PC-9 (cell line): Measurements from ENCODE around the gene ZNF215. TPM values are rescaled to one million over a fixed set of nuclear protein-coding genes. Genes with fewer than 3 reads are reported as not detected.
"Not testable (repeated sequence)": the region's sequence is repeated elsewhere in the genome, so short reads cannot be mapped to it uniquely, and the experiment has no call there.

Experiments used
- BruUV-seq: library from RNA; stranded (reverse); fragments of 400-500 nt; replicated peaks from 2 replicates; lab custom pipeline; 2021; lab: Mats Ljungman, UMichigan
- CTCF ChIA-PET: fragments of 300-600 bp; sonication (Branson Sonifier 250); formaldehyde crosslinking; loops from one replicate; lab custom pipeline; 2022; ENCODE audit warnings: antibody characterized with exemption; lab: Charles Lee
- POLR2A ChIA-PET: fragments of 300-600 bp; sonication (Branson Sonifier 250); formaldehyde crosslinking; loops from one replicate; lab custom pipeline; 2022; ENCODE audit warnings: antibody characterized with exemption; ENCODE audit not compliant: unreplicated experiment; lab: Charles Lee
- DNase-seq, 2 experiments: peaks; one replicate each; pipeline versions ENCODE4 v3.0.0 to v3.0.0-alpha.2; 2015 to 2022; ENCODE audit warnings: mixed read lengths in 1 of 2
- H2AFZ ChIP-seq: fragments of 200-600 bp; sonication (generic); 2 replicates; pipeline ENCODE4 v1.8.1; 2017; ENCODE audit warnings: antibody characterized with exemption
- H3F3A ChIP-seq: fragments of 200-600 bp; sonication (generic); 2 replicates; pipeline ENCODE4 v1.8.1; 2017; ENCODE audit warnings: antibody characterized with exemption, mild to moderate bottlenecking, low read depth; ENCODE audit not compliant: insufficient read depth
- H3K27ac ChIP-seq: fragments of 200-600 bp; sonication (generic); 2 replicates; pipeline ENCODE4 v1.6.1; 2016; ENCODE audit warnings: mixed run types
- H3K27me3 ChIP-seq: fragments of 200-600 bp; sonication (generic); 2 replicates; pipeline ENCODE4 v1.6.1; 2016; ENCODE audit warnings: low read depth, mixed run types; ENCODE audit not compliant: insufficient read depth
- H3K36me3 ChIP-seq: fragments of 200-600 bp; sonication (generic); 2 replicates; pipeline ENCODE4 v1.6.1; 2016; ENCODE audit warnings: low read depth, mixed run types
- H3K4me1 ChIP-seq: fragments of 200-600 bp; sonication (generic); replicated peaks from 2 replicates; pipeline ENCODE4 v1.6.1; 2016; ENCODE audit warnings: mixed run types; ENCODE audit not compliant: insufficient read depth
- H3K4me2 ChIP-seq: fragments of 200-600 bp; sonication (generic); 2 replicates; pipeline ENCODE4 v1.6.1; 2017; ENCODE audit warnings: mixed run types
- H3K4me3 ChIP-seq: fragments of 200-600 bp; sonication (generic); 2 replicates; pipeline ENCODE4 v1.6.1; 2016; ENCODE audit warnings: mixed run types
- H3K79me2 ChIP-seq: fragments of 200-600 bp; sonication (generic); 2 replicates; pipeline ENCODE4 v1.6.1; 2017; ENCODE audit warnings: low read depth, mixed run types
- H3K9me2 ChIP-seq: fragments of 200-600 bp; sonication (generic); 2 replicates; pipeline ENCODE4 v1.8.1; 2017; ENCODE audit warnings: mild to moderate bottlenecking; ENCODE audit not compliant: insufficient read depth
- H3K9me3 ChIP-seq: fragments of 200-600 bp; sonication (generic); 2 replicates; pipeline ENCODE4 v1.8.1; 2016; ENCODE audit warnings: low read depth; ENCODE audit not compliant: insufficient read depth
- H4K20me1 ChIP-seq: fragments of 200-600 bp; sonication (generic); 2 replicates; pipeline ENCODE4 v1.8.1; 2017; ENCODE audit not compliant: insufficient read depth
- CTCF ChIP-seq: fragments of 200-600 bp; sonication (generic); conservative IDR thresholded peaks from 2 replicates; pipeline ENCODE4 v1.6.1; 2017; ENCODE audit warnings: mixed run types, antibody characterized with exemption, mild to moderate bottlenecking, moderate library complexity
- EZH2 ChIP-seq: fragments of 200-600 bp; sonication (generic); IDR thresholded peaks from 2 replicates; pipeline ENCODE4 v1.8.0; 2017; ENCODE audit warnings: antibody characterized with exemption, low read depth
- intact Hi-C: fragments of 100-400 bp; cut with micrococcal nuclease; formaldehyde crosslinking; loops from one replicate; pipeline ENCODE4 v1.10.0; 2022; ENCODE audit not compliant: unreplicated experiment
- total RNA-seq: library from RNA; stranded (reverse); gene quantifications from 2 replicates; pipeline ENCODE4 v1.2.3, GENCODE V29; 2021

ZNF215 gene
- total RNA-seq, 1 experiment from 2014 or later: 2.0 TPM

GRCh38 chr11:6943131-6943530 is 16.9 kb downstream of the ZNF215 start:
- no peaks in the 10 kb centered on the region for H3K9me2 ChIP-seq
- no peak overlapping the region for H3K4me3 ChIP-seq
- BruUV-seq: no TSS peak
- no peak overlapping the region for H2AFZ ChIP-seq
- no peaks in the 10 kb centered on the region for H3K79me2 ChIP-seq
- no peaks in the 10 kb centered on the region for H3K27me3 ChIP-seq
- no peaks in the 10 kb centered on the region for H3K36me3 ChIP-seq
- ChIA-PET CTCF (no interaction called here), POLR2A (no interaction called here)
- H3F3A ChIP-seq: no peaks in the 10 kb centered on the region
- H3K9me3 ChIP-seq: no peaks in the 10 kb centered on the region
- DNase-seq: no peak
- no peak overlapping the region for H3K27ac ChIP-seq
- no peak for TF ChIP-seq EZH2
- TF ChIP-seq CTCF: no peak
- H3K4me1 ChIP-seq: no peaks in the 10 kb centered on the region
- no peak overlapping the region for H3K4me2 ChIP-seq
- H4K20me1 ChIP-seq: no peaks in the 10 kb centered on the region
- intact Hi-C loops: no loop called here

GRCh38 chr11:6954248-6954647 is 28.0 kb downstream of the ZNF215 start:
- H3K79me2 ChIP-seq, DNase-seq, H2AFZ ChIP-seq, H3K27ac ChIP-seq, H4K20me1 ChIP-seq, H3K36me3 ChIP-seq, H3K4me3 ChIP-seq, H3K4me2 ChIP-seq, H3K4me1 ChIP-seq, CTCF ChIA-PET, BruUV-seq, intact Hi-C loops, H3K9me3 ChIP-seq, H3K27me3 ChIP-seq, H3K9me2 ChIP-seq, H3F3A ChIP-seq, POLR2A ChIA-PET: not testable (repeated sequence)

- H3K4me1 ChIP-seq: no peaks in the 10 kb centered on the region
- no peaks in the 10 kb centered on the region for H3K9me2 ChIP-seq
- no peaks in the 10 kb centered on the region for H3K79me2 ChIP-seq
- ChIA-PET POLR2A (no interaction called here), CTCF (no interaction called here)
- H3K9me3 ChIP-seq: no peaks in the 10 kb centered on the region
- no peak overlapping the region for H3K27ac ChIP-seq
- intact Hi-C loops: no loop called here
- BruUV-seq: no TSS peak
- no peak overlapping the region for H3K4me3 ChIP-seq
- DNase-seq: no peak
- H2AFZ ChIP-seq: no peak overlapping the region
- no peaks in the 10 kb centered on the region for H3F3A ChIP-seq
- TF ChIP-seq EZH2 (no peak), CTCF (no peak)
- H3K36me3 ChIP-seq: no peaks in the 10 kb centered on the region
- H3K4me2 ChIP-seq: no peak overlapping the region
- H4K20me1 ChIP-seq: no peaks in the 10 kb centered on the region
- H3K27me3 ChIP-seq: no peaks in the 10 kb centered on the region
Measured at GRCh38 chr11:6962141-6962540, 35.9 kb downstream of the ZNF215 start.

- no TSS peak for BruUV-seq
- CTCF ChIA-PET: no interaction called here
- no peaks in the 10 kb centered on the region for H3K9me3 ChIP-seq
- TF ChIP-seq CTCF (no peak), EZH2 (no peak)
- no peaks in the 10 kb centered on the region for H3K36me3 ChIP-seq
- H3K27me3 ChIP-seq: no peaks in the 10 kb centered on the region
- POLR2A ChIA-PET: no interaction called here
- intact Hi-C loops: no loop called here
- H3K4me3 ChIP-seq: no peak overlapping the region
- no peak overlapping the region for H2AFZ ChIP-seq
- no peaks in the 10 kb centered on the region for H3K79me2 ChIP-seq
- H3K27ac ChIP-seq: no peak overlapping the region
- no peaks in the 10 kb centered on the region for H4K20me1 ChIP-seq
- H3K4me2 ChIP-seq: no peak overlapping the region
- no peak for DNase-seq
- no peaks in the 10 kb centered on the region for H3K9me2 ChIP-seq
- H3F3A ChIP-seq: no peaks in the 10 kb centered on the region
- H3K4me1 ChIP-seq: no peaks in the 10 kb centered on the region
Measured at GRCh38 chr11:6962673-6963072, 36.4 kb downstream of the ZNF215 start.
